Skin epidermis (tissue), 12 donors: ENCODE results near the gene UQCR10.
"Not testable (repeated sequence)": the region's sequence is repeated elsewhere in the genome, so short reads cannot be mapped to it uniquely, and the experiment has no call there.

ENCODE experiments used
- H3K27ac ChIP-seq, 21 experiments: fragments of 200-600 bp; sonication (generic) in 11 of 21; one replicate each; pipeline ENCODE4 v1.5.0; 2020; ENCODE audit warnings: mild to moderate bottlenecking in 3 of 21, inconsistent platforms in 2 of 21, moderate library complexity in 2 of 21
- H3K4me3 ChIP-seq, 7 experiments: fragments of 200-600 bp; sonication (generic) in 2 of 7; one replicate each; pipeline ENCODE4 v1.5.0; 2020; ENCODE audit warnings: inconsistent platforms in 2 of 7, mild to moderate bottlenecking in 2 of 7, moderate library complexity in 1 of 7

UQCR10 gene

DNA sequence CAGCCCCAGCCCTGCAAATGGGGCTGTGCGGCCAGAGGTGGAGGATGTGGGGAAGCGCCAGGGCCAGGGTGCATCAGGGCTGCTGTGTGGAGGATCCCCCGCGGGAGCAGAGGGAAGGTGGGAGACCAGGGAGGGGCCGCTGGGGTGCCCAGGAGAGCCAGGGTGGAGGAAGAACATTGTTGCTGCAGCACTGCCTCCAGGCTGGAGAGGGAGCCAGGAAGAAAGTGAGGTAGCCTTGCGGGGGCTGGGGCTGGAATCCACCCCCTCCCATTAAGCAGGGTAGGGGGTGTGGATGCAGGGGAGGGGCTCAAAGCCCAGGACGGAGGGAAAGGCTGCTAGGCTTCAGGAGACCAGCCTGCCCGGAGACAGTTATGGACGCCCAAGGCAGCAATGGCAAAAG, 32.3 kb upstream of the UQCR10 start:
- Histone ChIP-seq H3K27ac (no peak overlapping the region), H3K4me3 (no peak overlapping the region)

DNA sequence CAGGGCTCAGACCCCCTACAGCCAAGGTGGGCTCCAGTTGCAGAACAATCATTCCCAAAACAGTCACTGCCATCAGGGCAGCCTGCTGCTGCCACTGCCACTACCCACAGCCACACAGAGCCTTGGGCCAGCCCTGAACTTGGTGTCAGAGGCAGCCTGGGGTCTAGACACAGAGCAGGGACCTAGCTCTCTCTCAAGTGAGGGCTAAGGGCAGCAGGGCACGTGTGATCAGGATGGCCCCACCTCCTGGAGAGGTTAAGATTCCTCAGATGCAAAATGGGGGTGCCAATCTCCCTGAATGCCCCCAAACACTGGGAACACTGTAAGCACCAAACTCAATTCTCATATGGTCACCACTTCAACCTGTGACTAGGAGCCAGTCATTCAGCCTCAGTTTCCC, 31.8 kb upstream of the UQCR10 start:
- Histone ChIP-seq H3K27ac (no peak overlapping the region), H3K4me3 (no peak overlapping the region)

DNA sequence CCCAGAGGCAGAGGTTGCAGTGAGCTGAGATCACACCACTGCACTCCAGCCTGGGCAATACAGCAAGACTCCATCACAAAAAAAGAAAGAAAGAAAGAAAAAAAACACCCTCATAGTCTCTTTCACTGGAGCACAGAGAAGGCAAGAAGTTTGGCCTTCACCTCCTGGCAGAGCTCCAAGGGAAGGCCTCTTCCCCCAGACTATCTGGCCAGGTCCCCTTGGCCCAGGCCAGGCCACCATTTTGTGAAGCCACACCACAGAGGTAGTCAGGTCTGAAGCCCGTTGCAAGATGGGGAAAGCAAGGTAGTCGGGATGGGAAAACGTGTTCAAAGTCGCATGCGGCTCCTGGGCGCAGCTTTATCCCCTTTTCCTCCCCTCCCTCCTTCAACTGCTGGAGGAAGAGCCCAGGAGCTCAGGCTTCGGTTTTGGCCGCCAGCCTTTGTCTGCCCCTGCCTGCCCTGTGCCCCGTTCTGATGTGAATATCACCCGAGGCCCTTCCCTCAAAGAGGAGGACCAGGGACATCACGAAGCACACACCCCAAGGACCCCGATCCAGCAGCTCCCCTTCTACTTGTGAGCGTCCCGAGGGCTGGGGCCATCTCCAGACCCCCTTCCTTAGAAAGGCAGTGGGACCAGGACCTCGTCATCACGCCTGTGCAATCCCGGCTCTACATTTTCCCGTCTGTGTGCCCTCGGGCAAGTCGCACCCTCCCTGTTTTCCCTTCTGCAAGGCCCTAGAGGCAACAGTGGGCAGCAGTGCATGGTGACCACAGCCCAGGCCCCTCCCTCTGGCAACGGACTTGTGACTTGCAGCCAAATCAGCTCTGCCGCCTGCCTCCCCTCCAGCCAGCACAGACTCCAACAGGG, 29.7 kb upstream of the UQCR10 start:
- H3K4me3 ChIP-seq: no peak overlapping the region
- no peak overlapping the region for H3K27ac ChIP-seq

DNA sequence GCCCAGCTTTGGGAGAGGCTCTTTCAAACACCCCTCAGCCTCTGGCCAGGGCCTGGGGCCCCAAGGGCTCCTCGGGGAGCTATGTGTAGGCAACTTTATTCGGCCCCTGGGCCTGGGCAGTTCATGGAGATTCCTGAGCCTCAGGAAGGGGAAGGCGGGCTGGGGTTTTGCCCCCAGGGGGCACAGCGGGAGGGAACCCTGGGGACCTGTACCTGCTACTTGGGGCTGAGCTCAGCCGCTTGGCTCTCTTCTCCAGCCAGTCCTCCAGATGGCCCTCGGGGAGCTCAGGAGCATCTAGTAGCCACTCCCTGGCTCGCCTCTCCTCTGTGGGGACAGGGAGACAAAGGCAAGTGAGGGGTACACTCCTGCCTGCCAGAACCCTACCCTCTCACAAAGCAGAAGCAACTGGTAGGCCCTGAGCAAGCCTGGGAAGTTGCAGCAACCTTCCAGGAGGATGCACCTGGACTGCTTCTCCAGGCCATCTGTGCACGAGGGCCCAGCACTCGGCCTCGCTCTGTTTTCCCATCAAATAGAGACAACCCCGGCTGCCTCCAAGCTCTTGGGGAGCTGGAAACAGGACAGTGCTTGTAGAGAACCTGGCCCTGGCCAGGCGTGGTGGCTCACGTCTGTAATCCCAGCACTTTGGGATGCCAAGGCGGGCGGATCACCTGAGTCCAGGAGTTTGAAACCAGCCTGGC, 28.9 kb upstream of the UQCR10 start:
- H3K4me3 ChIP-seq: no peak overlapping the region
- H3K27ac ChIP-seq: no peak overlapping the region

DNA sequence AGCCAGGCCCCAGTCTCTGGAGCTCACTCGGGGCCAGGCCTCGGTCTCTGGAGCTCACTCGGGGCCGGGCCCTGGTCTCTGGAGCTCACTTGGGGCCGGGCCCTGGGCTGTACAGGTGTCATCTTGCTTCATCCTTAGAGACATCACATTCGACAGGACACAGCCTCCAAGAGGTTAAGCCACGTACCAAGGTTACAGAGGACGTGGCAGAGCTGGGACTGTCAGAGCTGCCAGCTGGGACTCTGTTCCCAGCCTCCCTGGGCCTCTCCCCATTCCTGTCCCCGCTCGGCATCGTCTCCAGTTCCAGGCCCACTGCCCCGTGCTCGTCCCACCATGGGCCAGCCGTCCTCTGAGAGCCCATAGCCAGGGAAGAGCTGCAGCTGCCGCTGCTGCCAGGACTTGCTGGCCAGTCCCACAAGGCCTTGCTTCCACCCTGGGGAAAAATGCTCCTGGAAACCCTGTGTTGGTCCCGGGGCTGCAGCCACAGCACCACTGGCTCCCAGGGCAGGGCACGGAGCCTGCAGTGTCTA, 27.8 kb upstream of the UQCR10 start:
- Histone ChIP-seq H3K4me3 (no peak overlapping the region), H3K27ac (no peak overlapping the region)

DNA sequence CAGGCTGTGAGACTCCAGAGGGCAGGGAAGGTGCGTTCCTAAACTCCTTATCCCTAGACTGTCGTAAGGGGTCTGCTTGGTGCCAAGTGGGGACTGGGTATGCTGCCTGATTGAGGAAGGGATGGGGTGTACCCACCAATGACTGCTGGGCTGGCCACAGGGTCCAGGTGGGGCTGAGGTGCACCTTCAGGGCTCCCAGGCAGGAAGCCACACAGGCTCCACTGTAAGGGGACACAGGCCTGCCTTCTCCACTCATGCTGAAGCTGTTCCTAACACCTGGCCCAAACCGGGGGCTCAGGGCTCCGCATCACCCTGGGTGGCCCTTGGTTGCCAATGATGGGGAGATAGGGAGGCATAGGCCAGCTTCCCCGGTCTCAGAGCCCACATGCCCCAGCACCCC, 27.0 kb upstream of the UQCR10 start:
- Histone ChIP-seq H3K4me3 (no peak overlapping the region), H3K27ac (no peak overlapping the region)

DNA sequence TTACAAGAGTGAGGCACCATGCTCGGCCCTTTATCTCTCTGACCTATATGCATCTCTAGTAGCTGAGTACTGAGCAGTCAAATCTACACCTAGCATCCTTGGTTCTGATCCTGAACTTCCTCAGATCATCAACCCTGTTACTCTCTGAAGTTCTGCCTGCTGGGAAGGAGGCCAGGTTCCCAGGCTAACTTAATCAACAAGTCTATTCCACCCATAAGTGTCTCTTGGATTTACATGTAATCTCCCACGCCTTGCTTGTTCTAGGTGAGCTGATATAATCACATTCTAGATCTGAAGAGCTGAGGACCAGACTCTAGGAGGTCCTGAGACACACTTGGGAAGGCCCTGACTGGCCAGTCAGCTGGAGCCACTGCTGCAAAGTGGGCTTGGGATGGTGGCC, 25.2 kb upstream of the UQCR10 start:
- no peak overlapping the region for H3K4me3 ChIP-seq
- no peak overlapping the region for H3K27ac ChIP-seq

DNA sequence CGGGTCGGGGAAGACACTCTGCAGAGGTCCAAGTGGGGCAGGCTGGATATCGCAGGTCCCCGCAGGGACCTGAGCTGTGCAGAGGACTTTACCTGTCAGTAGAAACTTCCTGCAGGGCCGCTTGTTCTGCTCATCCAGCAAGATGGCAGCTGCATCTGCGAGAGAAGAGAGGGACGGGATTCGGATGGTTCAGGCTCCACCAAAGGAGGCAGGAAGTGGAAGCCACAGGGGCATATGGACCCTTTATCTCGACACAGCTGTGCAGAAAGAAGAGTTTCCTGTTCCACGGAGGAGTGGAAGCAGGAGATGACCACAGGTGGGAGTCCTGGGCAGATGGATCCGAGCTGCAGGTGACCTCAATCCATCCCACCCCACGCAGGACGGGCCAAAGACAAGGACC, 24.8 kb upstream of the UQCR10 start:
- Histone ChIP-seq H3K27ac (no peak overlapping the region), H3K4me3 (no peak overlapping the region)

DNA sequence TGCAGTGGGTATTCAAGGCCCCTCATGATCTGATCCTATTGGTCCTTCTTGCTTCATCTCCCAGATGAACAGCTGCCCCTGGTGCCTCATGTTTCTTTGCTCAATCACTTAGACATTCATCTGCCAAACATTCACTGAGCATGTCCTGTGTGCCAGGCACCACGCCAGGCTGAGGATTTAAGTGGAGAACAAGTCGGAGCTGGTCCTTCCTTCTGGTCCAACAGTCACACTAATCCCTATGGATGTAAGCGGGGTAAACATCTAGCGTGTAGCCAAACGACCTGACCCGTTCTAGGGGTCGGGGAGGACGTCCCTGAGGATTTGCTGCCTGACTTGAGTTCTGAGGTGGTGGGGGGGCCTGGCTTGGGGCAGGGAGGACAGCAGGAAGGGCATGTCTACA, 22.3 kb upstream of the UQCR10 start:
- Histone ChIP-seq H3K4me3 (no peak overlapping the region), H3K27ac (no peak overlapping the region)

DNA sequence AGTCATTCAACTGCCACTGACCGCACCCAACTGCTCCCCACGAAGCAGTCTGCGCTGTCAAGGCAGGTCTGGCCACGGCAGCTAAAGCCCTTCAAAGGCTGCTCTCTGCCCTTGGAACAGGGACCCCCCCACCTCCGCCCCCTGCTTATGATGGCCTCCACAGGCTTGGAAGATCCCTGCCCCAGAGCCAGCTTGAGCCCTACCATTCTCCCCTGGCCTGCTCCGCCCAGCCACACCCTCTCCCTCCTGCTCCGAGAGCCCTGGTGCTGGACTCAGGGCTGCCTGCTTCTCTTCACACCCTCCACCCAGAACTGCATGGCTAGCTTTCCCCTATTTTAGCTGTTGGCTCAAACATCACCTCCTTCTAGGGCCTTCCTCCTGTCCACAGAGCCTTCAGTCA, 19.3 kb upstream of the UQCR10 start:
- H3K27ac ChIP-seq: peak overlapping the region in 1 of 21 experiments; percentile 3
- H3K4me3 ChIP-seq: no peak overlapping the region

DNA sequence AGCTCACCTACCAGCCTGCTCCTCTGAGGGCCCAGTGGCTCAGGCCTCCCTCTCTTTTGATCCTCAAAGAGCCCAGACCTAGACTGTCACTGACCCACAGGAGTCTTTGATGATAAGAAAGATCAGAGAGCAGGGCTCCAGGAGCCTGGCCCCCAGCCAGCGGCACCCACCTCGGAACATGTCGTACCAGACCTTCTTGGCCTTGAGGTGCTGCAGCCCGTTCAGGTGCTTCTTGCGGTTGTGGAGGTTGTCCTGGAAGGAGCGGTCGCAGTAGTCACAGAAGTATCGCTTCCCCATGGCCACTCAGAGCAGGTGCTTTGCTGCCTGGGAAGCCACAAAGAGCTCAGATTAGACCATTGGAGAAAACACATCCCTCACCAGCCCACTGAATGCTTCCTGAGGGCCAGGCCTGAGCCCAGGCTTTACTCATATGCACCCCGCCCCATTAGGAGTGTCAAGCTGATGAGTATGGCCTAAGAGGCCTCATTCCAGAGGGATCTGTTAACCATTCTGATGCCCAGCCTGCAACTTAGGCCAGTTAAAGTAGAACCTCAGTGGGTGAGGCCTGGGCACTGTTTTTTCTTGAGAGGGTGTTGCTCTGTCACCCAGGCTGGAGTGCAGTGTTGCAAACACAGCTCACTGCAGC, 18.8 kb upstream of the UQCR10 start:
- peak overlapping the region in 1 of 21 experiments; percentile 3 for H3K27ac ChIP-seq

DNA sequence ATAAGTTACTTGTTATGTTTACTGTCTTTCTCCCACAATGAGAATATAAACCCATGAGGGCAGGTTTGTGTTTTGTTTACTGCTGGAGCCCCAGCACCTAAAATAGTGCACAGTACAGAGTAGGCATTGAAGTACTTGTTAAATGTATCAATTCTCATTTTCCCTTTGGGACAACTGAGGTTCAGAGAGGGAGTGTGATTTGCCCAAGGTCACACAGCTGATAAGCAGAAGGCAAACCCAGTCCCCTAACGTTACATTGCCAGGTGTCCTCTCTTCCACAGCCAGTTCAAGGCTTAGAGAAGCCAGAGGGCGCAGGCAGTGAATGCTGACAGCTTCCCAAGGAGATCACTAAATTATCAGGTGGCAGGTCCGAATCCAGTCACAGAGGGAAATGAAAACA, 17.1 kb upstream of the UQCR10 start:
- Histone ChIP-seq H3K4me3 (no peak overlapping the region), H3K27ac (peak overlapping the region in 2 of 21 experiments; percentile 7 to 18)

More for the DNA sequence above, 18.8 kb upstream of the UQCR10 start:
- no peak overlapping the region for H3K4me3 ChIP-seq

DNA sequence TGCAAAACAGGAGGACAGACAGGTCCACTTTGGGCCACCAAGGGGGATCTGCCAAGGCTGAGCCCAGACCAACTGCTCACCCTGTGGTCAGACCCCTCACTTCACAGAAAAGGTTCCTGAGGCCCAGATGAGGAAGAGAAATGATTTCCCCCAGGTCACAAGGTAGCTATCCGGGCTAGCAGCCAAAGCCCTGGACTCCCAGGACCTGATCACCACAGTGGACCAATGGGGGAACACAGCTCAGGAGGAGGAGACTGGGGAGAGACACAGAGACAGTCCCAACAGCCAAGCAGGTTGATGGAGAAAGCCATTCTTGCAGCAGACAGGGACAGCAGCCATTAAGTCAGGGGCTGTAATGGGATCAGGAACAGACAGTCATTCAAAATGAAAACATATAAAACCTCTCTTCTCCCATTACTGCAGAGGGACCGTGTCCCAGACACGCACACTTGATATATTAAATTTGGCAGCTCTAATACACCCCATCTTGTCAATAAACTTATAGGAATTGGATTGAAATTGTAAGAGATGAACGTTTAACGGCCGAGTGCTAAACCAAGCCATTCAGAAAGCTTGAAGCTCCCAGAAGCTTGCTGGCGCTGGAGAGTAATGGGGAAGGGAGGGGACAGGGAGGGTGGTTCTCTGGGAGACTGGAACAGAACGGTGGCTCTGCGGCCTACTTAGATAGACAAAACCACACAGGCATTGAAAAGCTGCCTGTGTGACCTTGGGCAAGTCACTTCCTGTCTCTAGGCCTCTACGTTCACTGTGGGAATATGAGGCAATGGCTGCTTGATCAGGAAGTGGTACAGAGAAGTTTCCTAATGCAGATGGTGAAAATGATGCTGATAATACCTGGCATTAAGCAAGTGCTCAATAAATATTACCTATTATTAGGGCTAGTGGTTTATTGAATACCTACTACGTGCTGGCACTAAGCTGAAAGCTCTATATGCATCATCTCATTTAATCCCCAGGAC, 16.3 kb upstream of the UQCR10 start:
- H3K27ac ChIP-seq: peak overlapping the region in 5 of 21 experiments; percentile 2 to 56 (median 18)
- no peak overlapping the region for H3K4me3 ChIP-seq

DNA sequence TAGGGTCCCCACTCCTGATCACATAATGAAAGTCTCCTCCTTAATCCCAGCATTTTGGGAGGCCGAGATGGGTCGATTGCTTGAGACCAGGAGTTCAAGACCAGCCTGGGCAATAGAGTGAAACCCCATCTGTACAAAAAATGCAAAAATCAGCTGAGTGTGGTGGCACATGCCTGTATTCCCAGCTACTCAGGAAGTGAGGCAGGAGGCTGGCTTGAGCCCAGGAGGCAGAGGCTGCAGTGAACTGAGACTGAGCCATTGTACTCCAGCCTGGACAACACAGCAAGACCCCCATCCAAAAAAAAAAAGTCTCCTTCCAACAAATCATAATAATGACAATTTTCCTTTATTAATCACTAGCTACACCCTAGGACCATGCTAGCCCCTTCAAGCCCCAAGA, 15.5 kb upstream of the UQCR10 start:
- H3K4me3 ChIP-seq: no peak overlapping the region
- peak overlapping the region in 3 of 21 experiments; percentile 2 to 56 (median 47) for H3K27ac ChIP-seq

DNA sequence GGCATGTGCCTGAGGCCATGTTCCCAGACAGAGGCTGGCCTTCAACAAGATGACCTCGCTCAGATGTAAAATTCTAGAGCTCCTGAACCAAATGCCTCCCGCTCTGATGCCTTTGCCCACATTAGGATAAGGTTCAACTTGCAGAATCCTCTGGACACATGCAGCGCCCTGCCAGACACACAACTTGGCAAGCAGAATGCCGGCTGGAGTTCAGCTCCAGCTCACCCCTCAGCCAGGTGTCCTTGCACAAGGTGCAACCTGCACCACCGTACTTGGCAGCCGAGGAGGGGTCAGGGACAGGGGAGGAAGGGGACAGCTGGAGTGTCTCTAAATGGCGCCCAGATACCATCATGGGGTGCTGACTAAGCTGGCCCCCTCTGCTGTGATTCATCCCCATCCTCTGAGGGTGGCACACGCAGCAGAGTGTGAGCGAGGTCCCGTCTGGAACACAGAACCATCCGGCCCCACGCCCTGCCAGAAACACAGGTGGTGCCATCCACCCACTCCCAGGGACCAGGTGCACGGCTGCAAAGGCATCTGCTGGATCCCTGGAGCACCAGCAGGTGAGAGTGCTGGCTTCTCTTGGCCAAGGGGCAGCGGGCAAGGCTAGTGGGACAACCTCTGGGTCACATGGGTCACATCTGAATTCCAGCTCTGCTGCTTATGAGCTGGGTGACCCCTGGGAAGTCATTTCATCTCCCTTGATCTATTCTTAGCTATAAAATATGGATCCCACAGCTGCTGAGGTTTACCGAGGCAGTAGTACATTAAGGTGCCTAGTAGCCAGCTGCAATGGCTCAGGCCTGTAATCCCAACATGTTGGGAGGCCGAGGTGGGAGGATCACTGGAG, 13.1 kb upstream of the UQCR10 start:
- no peak overlapping the region for H3K27ac ChIP-seq

DNA sequence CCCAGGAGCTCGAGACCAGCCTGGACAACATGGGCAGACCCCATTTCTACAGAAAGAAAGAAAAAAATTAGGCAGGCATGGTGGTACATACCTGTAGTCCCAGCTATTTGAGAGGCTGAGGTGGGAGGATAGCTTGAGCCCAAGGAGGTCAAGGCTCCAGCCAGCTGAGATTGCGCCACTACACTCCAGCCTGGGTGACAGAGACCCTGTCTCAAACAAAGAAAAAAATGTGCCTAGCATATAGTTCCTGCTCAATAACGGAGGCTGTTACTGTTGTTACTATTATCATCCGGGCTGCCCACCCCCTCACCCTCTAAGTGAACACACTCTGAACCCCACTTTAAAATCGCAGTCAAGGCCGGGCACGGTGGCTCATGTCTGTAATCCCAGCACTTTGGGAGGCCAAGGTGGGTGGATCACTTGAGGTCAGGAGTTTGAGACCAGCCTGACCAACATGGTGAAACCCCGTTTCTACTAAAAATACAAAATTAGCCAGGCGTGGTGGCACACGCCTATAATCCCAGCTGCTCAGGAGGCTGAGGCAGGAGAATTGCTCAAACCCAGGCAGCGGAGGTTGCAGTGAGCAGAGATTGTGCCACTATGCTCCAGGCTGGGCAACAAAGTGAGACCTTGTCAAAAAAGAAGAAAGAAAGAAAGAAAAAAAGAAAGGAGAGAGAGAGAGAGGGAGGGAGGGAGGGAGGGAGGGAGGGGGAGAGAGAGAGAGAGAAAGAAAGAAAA, 12.3 kb upstream of the UQCR10 start:
- H3K4me3 ChIP-seq, H3K27ac ChIP-seq: not testable (repeated sequence)

More for the DNA sequence above, 13.1 kb upstream of the UQCR10 start:
- no peak overlapping the region for H3K4me3 ChIP-seq

DNA sequence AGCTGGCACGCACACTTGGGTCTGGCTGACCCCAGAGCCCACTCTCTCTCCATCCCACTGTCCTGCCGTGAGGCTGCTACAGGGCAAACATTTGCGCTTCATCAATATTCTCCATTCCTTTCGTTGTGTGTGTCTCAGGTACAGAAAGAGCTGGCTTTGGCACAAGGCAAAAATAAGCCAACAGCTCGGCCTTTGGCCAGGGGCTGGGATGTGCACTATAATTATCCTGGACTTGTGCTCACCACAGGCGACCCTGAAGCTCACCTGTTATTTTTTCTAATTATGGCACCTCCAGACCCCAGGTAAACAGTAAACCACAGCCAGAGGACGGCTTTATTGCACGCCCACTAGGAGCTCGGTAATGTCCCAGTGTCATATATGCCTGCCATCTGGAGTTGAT, 11.3 kb upstream of the UQCR10 start:
- H3K4me3 ChIP-seq: no peak overlapping the region

DNA sequence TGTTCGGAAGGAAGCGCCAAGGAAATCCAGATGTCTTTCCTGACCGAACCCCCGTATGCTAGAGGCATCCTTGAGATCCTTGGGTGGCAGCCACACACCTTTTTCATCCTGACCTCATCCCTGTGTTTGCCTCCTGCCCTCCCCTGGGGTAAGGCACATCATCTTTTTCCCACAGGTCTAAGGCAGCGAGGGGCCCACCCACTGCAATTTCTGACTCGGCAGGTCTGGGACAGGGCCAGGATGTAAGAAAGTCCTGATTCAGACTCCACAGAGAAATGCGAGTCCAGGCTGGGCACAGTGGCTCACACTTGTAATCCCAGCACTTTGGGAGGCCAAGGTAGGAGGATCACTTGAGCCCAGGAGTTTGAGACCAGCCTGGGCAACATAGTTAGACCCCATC, 10.8 kb upstream of the UQCR10 start:
- no peak overlapping the region for H3K4me3 ChIP-seq
- no peak overlapping the region for H3K27ac ChIP-seq

More for the DNA sequence above, 11.3 kb upstream of the UQCR10 start:
- no peak overlapping the region for H3K27ac ChIP-seq
